Measurements from ENCODE around the gene PIGS. TPM values are rescaled to one million over a fixed set of nuclear protein-coding genes. Genes with fewer than 3 reads are reported as not detected.

The PIGS gene
- total RNA-seq, 2 donors from 2014 or later = 68.7 to 131 TPM

- peak; percentile 73 for DNase-seq (ENCODE audit: low spot score)
- H3K27ac ChIP-seq = peak within 1 kb of the TSS; percentile 37 to 68
- H3K27me3 ChIP-seq (replicated peaks; ENCODE audit: insufficient read depth) = no peaks in the 10 kb centered on the region
- no peaks in the 10 kb centered on the region for H3K9me3 ChIP-seq
- TF ChIP-seq CTCF (IDR thresholded peaks at IDR 0.05) = no peak
- TF ChIP-seq POLR2A (IDR thresholded peaks at IDR 0.05) = peak; percentile 81
- no peaks in the 10 kb centered on the region for H3K4me1 ChIP-seq (replicated peaks)
- 1% methylated on average over 65 of the region's 67 CpGs for WGBS
- intact Hi-C loops (cut with DNase I) = no loop called here
- peaks cover 0 to 5% of the 10 kb centered on the region in 2 donors for H3K36me3 ChIP-seq
- peak within 1 kb of the TSS; percentile 60 to 93 for H3K4me3 ChIP-seq
Measured at GRCh38 chr17:28552176-28552999, 18.9 kb downstream of the PIGS start, which contains the start of gene UNC119. Gene UNC119, minus strand, starts transcription at chr17:28552624. Its CDS starts 67 bp downstream, at chr17:28552557.

GRCh38 chr17:28551421-28552175, 19.7 kb downstream of the PIGS start:
- Histone ChIP-seq H3K9me3 (no peaks in the 10 kb centered on the region), H3K4me1 (replicated peaks) (no peaks in the 10 kb centered on the region)

GRCh38 chr17:28550858-28551257, 20.5 kb downstream of the PIGS start:
- Histone ChIP-seq H3K27me3 (replicated peaks; ENCODE audit: insufficient read depth) (no peaks in the 10 kb centered on the region), H3K4me3 (no peak overlapping the region), H3K27ac (no peak overlapping the region), H3K9me3 (no peaks in the 10 kb centered on the region), H3K4me1 (replicated peaks) (no peaks in the 10 kb centered on the region), H3K36me3 (no peaks in the 10 kb centered on the region)
- intact Hi-C loops (cut with DNase I) = no loop called here
- no peak for DNase-seq (ENCODE audit: low spot score)
- TF ChIP-seq POLR2AphosphoS5 (IDR thresholded peaks at IDR 0.05) (no peak), POLR2A (IDR thresholded peaks at IDR 0.05) (no peak), CTCF (IDR thresholded peaks at IDR 0.05) (no peak)
- 91% methylated on average over 1 of the region's 1 CpG for WGBS

More at GRCh38 chr17:28551421-28552175, 19.7 kb downstream of the PIGS start:
- Histone ChIP-seq H3K4me3 (peak overlapping the region; percentile 60 to 93), H3K27me3 (replicated peaks; ENCODE audit: insufficient read depth) (no peaks in the 10 kb centered on the region), H3K36me3 (no peaks in the 10 kb centered on the region), H3K27ac (peak overlapping the region; percentile 37 to 68)
- TF ChIP-seq POLR2A (IDR thresholded peaks at IDR 0.05) = no peak
- no peak for TF ChIP-seq POLR2AphosphoS5 (IDR thresholded peaks at IDR 0.05)
- intact Hi-C loops (cut with DNase I) = no loop called here
- 7% methylated on average over 10 of the region's 10 CpGs for WGBS
- no peak for DNase-seq (ENCODE audit: low spot score)

GRCh38 chr17:28549236-28550132, 21.8 kb downstream of the PIGS start:
- intact Hi-C loops (cut with DNase I) = loop anchor here (5.0 kb wide), 1 partner anchor 63 kb away; the partner anchor contains the start of gene RSKR
- Histone ChIP-seq H3K36me3 (no peaks in the 10 kb centered on the region), H3K4me1 (replicated peaks) (no peaks in the 10 kb centered on the region), H3K4me3 (no peak overlapping the region), H3K27ac (no peak overlapping the region), H3K9me3 (no peaks in the 10 kb centered on the region), H3K27me3 (replicated peaks; ENCODE audit: insufficient read depth) (no peaks in the 10 kb centered on the region)
- WGBS = 90% methylated on average over 3 of the region's 3 CpGs
- no peak for DNase-seq (ENCODE audit: low spot score)
- TF ChIP-seq POLR2AphosphoS5 (IDR thresholded peaks at IDR 0.05) (no peak), POLR2A (IDR thresholded peaks at IDR 0.05) (no peak), CTCF (IDR thresholded peaks at IDR 0.05) (no peak)
